Measurements from ENCODE around the gene ITPR3.

ITPR3 gene

DNA sequence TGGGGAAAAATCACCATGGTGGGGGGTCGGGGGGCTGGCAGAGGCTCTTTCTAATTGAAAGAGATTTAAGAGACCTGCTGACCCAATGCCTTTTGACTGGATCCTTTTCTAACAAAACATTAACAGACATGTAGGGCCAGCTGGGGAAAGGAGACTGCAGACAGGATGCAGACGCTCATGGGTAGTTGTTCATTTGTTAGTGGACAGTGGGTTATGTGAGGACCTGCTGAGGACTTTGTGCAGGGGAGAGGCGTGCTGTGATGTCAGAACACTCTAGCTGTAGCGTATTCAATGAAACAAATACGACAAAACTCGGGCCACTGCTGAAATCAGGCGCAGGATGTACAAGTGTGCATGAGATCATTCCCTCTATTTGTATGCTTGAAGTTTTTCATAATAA is 124.4 kb downstream of the ITPR3 start:
- H3K4me3 Mint-ChIP-seq = peak overlapping the region; percentile 74
- TF ChIP-seq, protein P1, sequence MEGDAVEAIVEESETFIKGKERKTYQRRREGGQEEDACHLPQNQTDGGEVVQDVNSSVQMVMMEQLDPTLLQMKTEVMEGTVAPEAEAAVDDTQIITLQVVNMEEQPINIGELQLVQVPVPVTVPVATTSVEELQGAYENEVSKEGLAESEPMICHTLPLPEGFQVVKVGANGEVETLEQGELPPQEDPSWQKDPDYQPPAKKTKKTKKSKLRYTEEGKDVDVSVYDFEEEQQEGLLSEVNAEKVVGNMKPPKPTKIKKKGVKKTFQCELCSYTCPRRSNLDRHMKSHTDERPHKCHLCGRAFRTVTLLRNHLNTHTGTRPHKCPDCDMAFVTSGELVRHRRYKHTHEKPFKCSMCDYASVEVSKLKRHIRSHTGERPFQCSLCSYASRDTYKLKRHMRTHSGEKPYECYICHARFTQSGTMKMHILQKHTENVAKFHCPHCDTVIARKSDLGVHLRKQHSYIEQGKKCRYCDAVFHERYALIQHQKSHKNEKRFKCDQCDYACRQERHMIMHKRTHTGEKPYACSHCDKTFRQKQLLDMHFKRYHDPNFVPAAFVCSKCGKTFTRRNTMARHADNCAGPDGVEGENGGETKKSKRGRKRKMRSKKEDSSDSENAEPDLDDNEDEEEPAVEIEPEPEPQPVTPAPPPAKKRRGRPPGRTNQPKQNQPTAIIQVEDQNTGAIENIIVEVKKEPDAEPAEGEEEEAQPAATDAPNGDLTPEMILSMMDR (IDR thresholded peaks at IDR 0.05) = no peak
- H3K9me3 Mint-ChIP-seq = no peaks in the 10 kb centered on the region
- DNase-seq = no peak
- H3K27ac Mint-ChIP-seq = peak overlapping the region; percentile 94
- H3K27me3 Mint-ChIP-seq (ENCODE audit: low read depth, poor library complexity) = peaks cover 7% of the 10 kb centered on the region
- no peaks in the 10 kb centered on the region for H3K36me3 Mint-ChIP-seq (ENCODE audit: low read depth)
- H3K4me1 Mint-ChIP-seq = peaks cover 92% of the 10 kb centered on the region

Data from nephron progenitor cell (in vitro differentiated cells).